C4-2B (cell line): ENCODE results near the gene TALDO1.
A peak's percentile ranks its signal among the peaks of the same experiment; 100 is the strongest.

Experiments
- H3K27ac ChIP-seq: fragments of 450-650 bp; 2 replicates; pipeline ENCODE4 v1.5.1; 2017
- CTCF ChIP-seq: fragments of 450-650 bp; conservative IDR thresholded peaks from 2 replicates; pipeline ENCODE4 v1.5.1; 2017; ENCODE audit warnings: mild to moderate bottlenecking
- ZFX ChIP-seq: fragments of 450-650 bp; IDR thresholded peaks from 2 replicates; pipeline ENCODE4 v1.6.1; 2017

TALDO1 gene

GRCh38 chr11:745428-745827 lies 1.8 kb upstream of the TALDO1 start:
- TF ChIP-seq CTCF, result no peak
- TF ChIP-seq ZFX, result no peak
- H3K27ac ChIP-seq, result peak overlapping the region; percentile 97; the same call in 1 of the 2 replicates

GRCh38 chr11:746289-747157 lies 741 bp upstream of the TALDO1 start:
- peak overlapping the region; percentile 97 for H3K27ac ChIP-seq
- TF ChIP-seq ZFX (peak; percentile 47; the same call in 1 of the 2 replicates), CTCF (no peak)

- no peak for TF ChIP-seq ZFX
- no peak for TF ChIP-seq CTCF
- peak overlapping the region; percentile 97 for H3K27ac ChIP-seq
Observed at GRCh38 chr11:748007-748359, 719 bp downstream of the TALDO1 start.

GRCh38 chr11:749731-750130 lies 2.5 kb downstream of the TALDO1 start:
- TF ChIP-seq ZFX (no peak), CTCF (no peak)
- H3K27ac ChIP-seq, result no peak overlapping the region

- H3K27ac ChIP-seq, result no peak overlapping the region
- no peak for TF ChIP-seq CTCF
- no peak for TF ChIP-seq ZFX
Observed at GRCh38 chr11:760236-760635, 13.0 kb downstream of the TALDO1 start.

GRCh38 chr11:761526-762108 lies 14.4 kb downstream of the TALDO1 start:
- no peak for TF ChIP-seq ZFX
- TF ChIP-seq CTCF, result no peak
- no peak overlapping the region for H3K27ac ChIP-seq

GRCh38 chr11:762421-763072 lies 15.3 kb downstream of the TALDO1 start:
- peak overlapping the region; percentile 28 for H3K27ac ChIP-seq
- TF ChIP-seq CTCF, result no peak
- TF ChIP-seq ZFX, result no peak
